Globus pallidus (tissue), 1 donor: ENCODE measurements around the gene MRPS27.

Experiments used
- DNase-seq: peaks from one replicate; pipeline ENCODE4 v3.0.0-alpha.2; 2015; ENCODE audit warnings: low spot score

The MRPS27 gene

DNA sequence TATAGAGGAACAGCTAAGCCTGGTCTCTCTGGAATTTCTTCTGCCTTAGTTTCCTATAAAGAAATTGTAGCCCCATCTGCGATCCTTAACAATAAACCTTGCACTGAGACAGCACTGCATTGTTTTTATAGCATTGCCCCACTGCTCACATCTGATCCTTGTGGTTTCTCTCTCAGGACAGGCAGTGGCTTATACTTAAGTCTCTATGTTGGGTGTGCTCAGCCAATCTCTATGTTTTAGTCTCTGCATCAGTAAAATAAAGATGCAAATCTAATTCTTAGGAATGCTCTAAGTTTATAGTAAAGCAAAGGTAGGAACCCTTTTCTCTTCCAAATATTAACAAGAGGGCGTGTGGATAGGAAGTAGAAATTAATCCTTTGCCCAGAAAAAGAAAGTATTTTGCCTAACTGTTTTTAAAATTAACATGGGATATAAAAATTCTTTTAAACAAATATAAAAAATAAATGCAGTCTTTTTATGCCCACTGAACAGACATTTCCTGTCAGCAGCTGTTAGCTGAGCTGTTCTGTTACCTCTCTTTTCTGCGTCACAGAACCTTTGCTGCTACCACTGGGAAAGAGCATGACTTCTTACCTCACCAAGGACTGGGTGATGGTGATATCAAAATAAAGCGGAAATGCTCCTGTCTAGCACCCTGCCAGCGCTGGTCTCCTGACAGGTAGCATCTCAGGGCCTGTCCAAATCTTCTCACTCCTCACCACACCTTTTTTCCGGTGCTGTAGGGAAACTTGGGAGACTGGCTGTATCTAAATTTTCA, 29.5 kb downstream of the MRPS27 start:
- DNase-seq = no peak

GRCh38 chr5:72288924-72289323, 31.1 kb downstream of the MRPS27 start:
- DNase-seq = no peak

GRCh38 chr5:72286798-72287197, 33.2 kb downstream of the MRPS27 start:
- DNase-seq = no peak

DNA sequence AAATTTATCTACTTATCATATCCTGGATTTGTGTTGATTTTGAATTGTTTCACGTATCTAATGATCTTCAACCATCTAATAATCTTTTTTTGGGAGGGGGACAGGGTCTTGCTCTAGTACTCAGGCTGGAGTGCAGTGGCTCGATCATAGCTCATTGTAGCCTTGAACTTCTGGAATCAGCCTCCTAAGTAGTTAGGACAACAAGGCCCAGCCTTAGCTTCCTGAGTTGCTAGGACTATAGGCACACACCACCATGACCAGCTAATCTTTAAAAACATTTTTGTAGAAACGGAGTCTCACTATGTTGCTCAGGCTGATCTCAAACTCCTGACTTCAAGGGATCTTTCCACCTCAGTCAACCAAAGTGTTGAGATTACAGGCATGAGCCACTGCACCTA, 34.6 kb downstream of the MRPS27 start:
- DNase-seq = no peak

DNA sequence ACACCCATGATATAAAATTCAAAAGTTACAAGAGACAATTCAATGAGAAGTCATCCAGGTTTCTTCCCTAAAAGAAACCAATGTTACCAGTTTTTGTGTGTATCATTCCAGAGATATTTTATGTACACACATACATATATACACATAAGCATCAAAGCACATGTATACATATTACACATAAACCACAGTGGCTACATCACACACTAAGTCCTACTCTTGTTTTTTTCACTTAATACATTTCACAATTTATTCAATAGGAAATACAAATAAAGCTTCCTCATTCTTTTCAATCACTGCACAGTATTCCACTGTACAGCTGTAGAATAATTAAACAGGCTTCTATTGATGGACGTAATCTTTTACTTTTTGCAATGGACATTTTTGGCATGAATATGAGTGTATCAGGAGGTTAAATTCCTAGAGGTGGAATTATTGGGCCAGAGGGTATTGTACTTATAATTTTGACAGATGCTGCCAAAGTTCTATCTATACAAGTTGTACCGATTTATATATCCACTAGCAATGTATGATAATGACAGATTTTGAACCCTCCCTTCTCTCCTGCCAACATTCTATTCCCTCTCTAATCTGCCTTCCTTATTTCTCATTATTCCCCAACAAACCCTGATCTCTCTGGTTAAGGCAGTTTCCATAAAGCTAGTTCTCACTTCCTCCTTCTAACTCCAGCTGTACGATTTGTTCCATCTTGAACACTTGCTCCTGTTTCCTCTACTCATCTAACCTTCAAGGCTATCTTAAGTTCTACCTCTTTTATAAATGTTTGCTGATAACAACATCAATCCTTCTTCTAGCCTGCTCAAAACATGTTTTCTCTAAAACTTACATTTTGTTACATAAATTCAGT, 35.2 kb downstream of the MRPS27 start:
- no peak for DNase-seq

GRCh38 chr5:72283358-72283757, 36.7 kb downstream of the MRPS27 start:
- no peak for DNase-seq

GRCh38 chr5:72282878-72283277, 37.2 kb downstream of the MRPS27 start:
- DNase-seq = no peak

DNA sequence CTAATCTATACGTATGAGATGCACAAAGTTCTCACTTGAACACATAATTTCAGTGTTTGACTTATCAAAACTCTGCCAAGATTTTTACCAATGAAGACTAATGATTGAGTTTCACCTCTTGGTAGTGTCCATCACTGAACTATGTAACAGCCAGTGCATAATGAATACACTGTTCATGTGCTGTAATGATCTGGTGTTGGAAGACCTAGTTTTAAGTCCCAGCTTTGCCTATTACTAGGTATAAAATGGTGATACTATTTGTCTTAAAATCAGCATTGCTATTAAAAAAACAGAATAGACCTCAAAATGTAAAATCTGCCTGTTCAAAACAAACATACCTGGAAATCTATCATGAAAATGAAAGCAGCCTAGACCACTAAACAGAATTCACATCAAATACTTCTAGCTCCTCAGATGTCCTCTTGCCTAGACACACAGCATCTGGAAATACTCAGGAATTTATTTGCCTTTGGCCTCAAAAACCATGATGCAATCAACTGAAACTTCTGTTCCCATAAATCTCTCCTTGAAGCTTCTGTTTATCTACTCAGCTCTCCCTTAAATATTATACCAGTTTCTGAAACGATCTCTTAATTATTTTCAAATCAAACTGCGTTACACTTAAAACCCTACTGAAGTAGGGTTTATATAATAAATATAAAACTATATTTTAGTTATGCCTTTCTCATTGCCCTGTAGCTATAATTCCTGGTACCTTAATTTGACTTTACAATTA, 38.1 kb downstream of the MRPS27 start:
- DNase-seq = no peak

GRCh38 chr5:72281430-72281763, 38.6 kb downstream of the MRPS27 start:
- DNase-seq = no peak

DNA sequence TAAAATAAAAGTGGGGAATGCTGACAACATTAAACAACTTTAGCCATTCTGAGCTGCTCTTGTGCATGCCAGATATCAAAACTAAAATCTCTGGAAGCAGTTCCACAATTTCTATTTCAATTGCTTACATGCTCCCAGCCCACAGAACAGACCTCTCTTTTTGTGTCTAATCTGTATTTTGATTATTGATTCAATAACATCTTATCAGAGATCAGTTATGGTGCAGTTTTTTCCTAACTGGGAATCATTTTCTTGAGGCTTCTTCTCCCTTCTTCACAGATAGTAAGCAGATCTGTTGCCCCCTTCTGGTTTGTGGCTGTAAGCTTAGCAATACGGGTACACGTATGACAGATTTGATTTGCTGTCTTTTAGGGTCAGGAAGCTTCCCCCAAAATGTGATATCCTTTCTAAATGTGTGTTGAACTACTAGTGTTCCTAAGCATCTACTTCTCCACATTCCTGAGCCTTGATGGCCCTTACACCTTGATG, 39.4 kb downstream of the MRPS27 start:
- peak; percentile 61 for DNase-seq

DNA sequence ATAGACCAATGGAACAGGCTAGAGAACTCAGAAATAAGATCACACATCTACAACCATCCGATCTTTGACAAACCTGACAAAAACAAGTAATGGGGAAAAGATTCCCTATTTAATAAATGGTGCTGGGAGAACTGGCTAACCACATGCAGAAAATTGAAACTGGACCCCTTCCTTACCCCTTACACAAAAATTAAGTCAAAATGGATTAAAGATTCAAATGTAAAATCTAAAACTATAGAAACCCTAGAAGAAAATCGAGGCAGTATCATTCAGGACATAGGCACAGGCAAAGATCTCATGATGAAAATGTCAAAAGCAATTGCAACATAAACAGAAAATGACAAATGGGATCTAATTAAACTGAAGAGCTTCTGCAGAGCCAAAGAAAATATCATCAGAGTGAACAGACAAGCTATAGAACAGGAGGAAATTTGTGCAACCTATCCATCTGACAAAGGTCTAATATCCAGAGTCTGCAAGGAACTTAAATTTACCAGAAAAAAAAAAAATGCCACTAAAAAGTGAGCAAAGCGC, 43.8 kb downstream of the MRPS27 start:
- DNase-seq = no peak

- DNase-seq = no peak
Measured at GRCh38 chr5:72273547-72273946, 46.5 kb downstream of the MRPS27 start.

DNA sequence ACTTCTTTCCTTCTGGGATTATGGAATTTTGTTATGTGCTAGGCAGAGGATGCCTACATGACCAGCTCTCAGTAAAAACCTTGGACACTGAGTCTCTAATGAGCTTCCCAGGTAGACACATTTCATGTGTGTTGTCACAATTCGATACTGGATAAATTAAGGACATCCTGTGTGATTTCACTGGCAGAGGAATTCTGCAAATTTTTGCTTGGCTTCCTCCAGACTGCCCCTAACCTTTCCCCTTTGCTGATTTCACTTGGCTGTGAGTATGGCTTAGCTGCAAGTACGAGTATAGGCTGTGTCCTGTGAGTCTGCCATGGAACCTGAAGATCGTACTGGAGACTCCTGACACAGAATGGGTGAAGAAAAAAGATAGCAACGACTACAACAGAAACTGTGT, 47.6 kb downstream of the MRPS27 start:
- DNase-seq = no peak

DNA sequence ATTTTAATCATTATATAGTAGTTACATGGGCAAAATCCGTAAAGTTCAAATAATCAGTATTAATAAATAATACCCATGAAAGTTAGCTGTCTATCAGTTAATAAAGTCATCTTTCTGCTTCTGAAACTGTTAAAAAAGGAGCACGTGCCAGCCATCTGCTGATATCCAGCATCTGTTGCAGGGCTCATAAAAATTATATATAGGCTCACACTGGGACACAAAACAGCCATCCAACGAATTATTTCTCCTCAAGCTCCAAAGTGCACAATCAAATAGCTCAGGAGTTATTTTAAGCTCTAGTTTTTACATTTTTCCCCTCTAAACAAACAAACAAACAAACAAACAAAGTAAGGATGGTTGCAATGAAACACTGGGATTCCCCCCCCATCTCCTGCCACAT, 48.3 kb downstream of the MRPS27 start:
- DNase-seq = no peak

DNA sequence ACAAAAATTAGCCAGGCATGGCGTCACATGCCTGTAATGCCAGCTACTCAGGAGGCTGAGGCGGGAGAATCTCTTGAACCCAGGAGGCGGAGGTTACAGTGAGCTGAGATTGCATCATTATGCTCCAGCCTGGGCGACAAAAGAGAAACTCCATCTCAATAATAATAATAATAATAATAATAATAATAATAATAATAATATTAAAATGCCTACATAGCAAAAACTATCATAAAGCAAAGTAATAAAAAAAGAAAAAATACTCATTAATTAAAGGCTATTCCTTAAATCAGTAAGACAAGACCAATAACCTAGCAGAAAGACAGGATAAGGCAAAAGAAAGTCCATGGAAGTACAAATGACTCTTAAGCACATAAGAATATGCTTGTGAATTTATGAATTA, 50.0 kb downstream of the MRPS27 start:
- DNase-seq = no peak

- no peak for DNase-seq
Measured at GRCh38 chr5:72269411-72269780, 50.6 kb downstream of the MRPS27 start.

GRCh38 chr5:72268753-72269410, 51.2 kb downstream of the MRPS27 start:
- no peak for DNase-seq

GRCh38 chr5:72268260-72268659, 51.8 kb downstream of the MRPS27 start:
- no peak for DNase-seq

- no peak for DNase-seq
Measured at GRCh38 chr5:72267685-72268084, 52.4 kb downstream of the MRPS27 start.

DNA sequence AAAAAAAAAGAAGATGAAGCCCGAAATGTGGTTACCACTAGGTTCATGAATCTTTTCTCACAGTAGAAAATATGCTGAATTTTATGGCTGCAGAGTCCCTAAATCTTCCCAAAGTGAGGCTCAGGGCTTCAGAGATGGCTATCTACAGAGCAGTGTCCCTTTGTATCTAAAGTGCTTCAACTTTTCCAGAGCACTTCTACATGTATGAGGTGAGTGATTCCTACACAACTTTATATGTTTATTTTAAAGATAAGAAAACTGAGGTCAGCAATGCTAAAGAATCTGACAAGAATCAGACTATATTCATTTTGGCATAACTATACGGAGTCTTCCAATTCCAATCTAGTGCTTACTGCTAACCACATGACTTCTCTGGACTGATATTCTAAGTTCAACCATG, 53.2 kb downstream of the MRPS27 start:
- no peak for DNase-seq

DNA sequence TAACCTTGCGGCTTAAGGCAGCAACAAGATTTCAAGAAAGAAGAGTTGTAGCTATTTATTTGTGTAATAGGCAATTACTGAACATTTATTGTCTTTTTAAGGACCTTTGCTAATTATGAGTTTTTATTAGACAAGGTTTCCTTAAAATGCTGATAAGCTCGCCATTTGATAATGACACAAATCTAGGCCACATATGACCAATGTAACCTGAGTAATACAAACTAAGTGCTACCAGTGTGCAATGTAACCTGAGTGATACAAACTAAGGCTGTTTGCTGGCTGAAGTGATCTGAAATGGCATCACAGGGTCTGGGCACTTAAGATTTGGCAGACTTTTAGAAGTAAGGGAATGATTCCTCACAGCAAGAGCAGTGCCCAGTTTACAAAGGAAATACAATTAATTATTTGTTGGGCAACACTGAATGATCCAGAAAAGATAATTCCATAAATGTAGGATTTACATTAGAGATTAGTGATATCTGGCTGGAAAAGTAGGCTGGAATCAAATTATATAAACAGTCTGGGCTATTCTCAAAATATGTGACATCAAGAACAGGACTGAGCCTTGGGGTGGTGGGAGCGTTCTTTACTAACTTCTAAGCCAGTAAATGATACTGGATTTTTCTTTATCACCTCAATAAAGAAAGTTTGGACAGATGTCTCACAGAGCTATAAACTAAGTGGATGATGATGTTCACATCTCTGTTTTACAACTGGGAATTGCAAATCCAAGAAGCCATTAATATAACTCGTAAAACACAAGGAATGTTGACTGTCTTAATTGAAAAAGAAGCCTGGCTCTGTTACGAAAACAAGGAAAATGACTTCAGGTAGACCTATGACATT, 54.8 kb downstream of the MRPS27 start:
- DNase-seq = no peak
